Measurements from ENCODE around the gene OR56B1.

The OR56B1 gene

GRCh38 chr11:5727691-5728090, 8.6 kb upstream of the OR56B1 start:
- Histone ChIP-seq H3K9ac (ENCODE audit: low read length) (no peak overlapping the region), H3K79me2 (ENCODE audit: low read length) (no peaks in the 10 kb centered on the region), H3K4me1 (ENCODE audit: low read length) (no peaks in the 10 kb centered on the region), H2AFZ (ENCODE audit: low read length) (no peak overlapping the region), H3F3A (ENCODE audit: insufficient read depth, low read length) (no peaks in the 10 kb centered on the region), H3K9me2 (replicated peaks; ENCODE audit: insufficient read depth, low read length) (no peaks in the 10 kb centered on the region), H4K20me1 (ENCODE audit: insufficient read depth, low read length) (no peaks in the 10 kb centered on the region), H3K9me3 (replicated peaks; ENCODE audit: insufficient read depth, low read length) (no peaks in the 10 kb centered on the region), H3K27ac (ENCODE audit: low read length) (no peak overlapping the region), H3K27me3 (replicated peaks; ENCODE audit: insufficient read depth, low read length) (no peaks in the 10 kb centered on the region), H3K36me3 (replicated peaks; ENCODE audit: insufficient read depth, low read length) (no peaks in the 10 kb centered on the region), H3K4me2 (ENCODE audit: low read depth, low read length) (no peak overlapping the region), H3K4me3 (ENCODE audit: low read length) (no peak overlapping the region)
- DNase-seq, result no peak
- no peak for TF ChIP-seq EZH2 (optimal IDR thresholded peaks at IDR 0.05; ENCODE audit: low read depth, low read length)
- TF ChIP-seq, protein P1, sequence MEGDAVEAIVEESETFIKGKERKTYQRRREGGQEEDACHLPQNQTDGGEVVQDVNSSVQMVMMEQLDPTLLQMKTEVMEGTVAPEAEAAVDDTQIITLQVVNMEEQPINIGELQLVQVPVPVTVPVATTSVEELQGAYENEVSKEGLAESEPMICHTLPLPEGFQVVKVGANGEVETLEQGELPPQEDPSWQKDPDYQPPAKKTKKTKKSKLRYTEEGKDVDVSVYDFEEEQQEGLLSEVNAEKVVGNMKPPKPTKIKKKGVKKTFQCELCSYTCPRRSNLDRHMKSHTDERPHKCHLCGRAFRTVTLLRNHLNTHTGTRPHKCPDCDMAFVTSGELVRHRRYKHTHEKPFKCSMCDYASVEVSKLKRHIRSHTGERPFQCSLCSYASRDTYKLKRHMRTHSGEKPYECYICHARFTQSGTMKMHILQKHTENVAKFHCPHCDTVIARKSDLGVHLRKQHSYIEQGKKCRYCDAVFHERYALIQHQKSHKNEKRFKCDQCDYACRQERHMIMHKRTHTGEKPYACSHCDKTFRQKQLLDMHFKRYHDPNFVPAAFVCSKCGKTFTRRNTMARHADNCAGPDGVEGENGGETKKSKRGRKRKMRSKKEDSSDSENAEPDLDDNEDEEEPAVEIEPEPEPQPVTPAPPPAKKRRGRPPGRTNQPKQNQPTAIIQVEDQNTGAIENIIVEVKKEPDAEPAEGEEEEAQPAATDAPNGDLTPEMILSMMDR (IDR thresholded peaks at IDR 0.05; ENCODE audit: low read length), result no peak
- no peak for TF ChIP-seq EZH2phosphoT487 (IDR thresholded peaks at IDR 0.05; ENCODE audit: low read length)

DNA sequence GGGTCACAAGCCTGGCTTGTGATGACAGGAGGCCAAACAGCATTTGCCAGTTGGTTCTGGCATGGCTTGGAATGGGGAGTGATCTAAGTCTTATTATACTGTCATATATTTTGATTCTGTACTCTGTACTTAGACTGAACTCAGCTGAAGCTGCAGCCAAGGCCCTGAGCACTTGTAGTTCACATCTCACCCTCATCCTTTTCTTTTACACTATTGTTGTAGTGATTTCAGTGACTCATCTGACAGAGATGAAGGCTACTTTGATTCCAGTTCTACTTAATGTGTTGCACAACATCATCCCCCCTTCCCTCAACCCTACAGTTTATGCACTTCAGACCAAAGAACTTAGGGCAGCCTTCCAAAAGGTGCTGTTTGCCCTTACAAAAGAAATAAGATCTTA, 843 bp downstream of the OR56B1 start:
- no peak for DNase-seq

DNA sequence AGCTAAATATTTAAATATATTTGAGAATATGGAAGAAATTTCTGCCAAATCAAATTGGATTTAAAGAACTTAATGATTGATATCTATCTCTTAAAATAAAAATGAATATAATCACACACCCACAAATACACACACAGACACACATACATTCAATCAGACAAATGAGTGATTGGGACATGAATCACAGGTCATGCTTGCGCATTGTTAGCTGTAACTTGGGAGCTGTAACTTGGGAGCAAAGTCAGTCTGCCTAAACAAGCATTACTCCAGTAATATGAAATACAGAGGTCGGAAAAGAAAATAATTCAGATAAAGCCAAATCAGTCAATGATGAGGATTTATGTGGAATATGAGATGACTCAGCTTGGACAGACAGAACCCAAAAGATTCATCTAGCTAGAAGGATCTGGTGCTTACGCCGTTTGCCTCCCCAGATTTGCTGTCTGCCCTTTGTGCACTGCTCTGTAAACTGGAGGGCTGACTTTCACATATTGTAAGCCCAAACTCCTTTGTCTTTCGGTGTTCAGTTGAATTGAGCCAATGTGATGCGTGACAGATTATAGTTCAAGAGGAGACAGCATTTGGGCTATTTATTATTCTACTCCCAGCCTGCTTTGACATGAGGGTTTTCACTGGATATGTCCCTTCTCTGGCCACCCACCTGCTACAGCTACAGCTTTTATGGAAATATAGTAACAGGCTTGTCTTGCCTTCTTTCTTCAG, 1.6 kb downstream of the OR56B1 start:
- no peaks in the 10 kb centered on the region for H3K9me2 ChIP-seq (replicated peaks; ENCODE audit: insufficient read depth, low read length)
- H3F3A ChIP-seq (ENCODE audit: insufficient read depth, low read length), result no peaks in the 10 kb centered on the region
- H3K9me3 ChIP-seq (replicated peaks; ENCODE audit: insufficient read depth, low read length), result no peaks in the 10 kb centered on the region
- H3K4me3 ChIP-seq (ENCODE audit: low read length), result no peak overlapping the region
- H3K4me1 ChIP-seq (ENCODE audit: low read length), result no peaks in the 10 kb centered on the region
- H4K20me1 ChIP-seq (ENCODE audit: insufficient read depth, low read length), result no peaks in the 10 kb centered on the region
- TF ChIP-seq, protein P1 (IDR thresholded peaks at IDR 0.05; ENCODE audit: low read length), result no peak
- TF ChIP-seq EZH2 (optimal IDR thresholded peaks at IDR 0.05; ENCODE audit: low read depth, low read length), result no peak
- no peak for TF ChIP-seq EZH2phosphoT487 (IDR thresholded peaks at IDR 0.05; ENCODE audit: low read length)
- H3K9ac ChIP-seq (ENCODE audit: low read length), result no peak overlapping the region
- H3K27ac ChIP-seq (ENCODE audit: low read length), result no peak overlapping the region
- no peak for DNase-seq
- H3K27me3 ChIP-seq (replicated peaks; ENCODE audit: insufficient read depth, low read length), result no peaks in the 10 kb centered on the region
- H3K4me2 ChIP-seq (ENCODE audit: low read depth, low read length), result no peak overlapping the region
- H3K36me3 ChIP-seq (replicated peaks; ENCODE audit: insufficient read depth, low read length), result no peaks in the 10 kb centered on the region
- no peak overlapping the region for H2AFZ ChIP-seq (ENCODE audit: low read length)
- no peaks in the 10 kb centered on the region for H3K79me2 ChIP-seq (ENCODE audit: low read length)

More for the DNA sequence above, 843 bp downstream of the OR56B1 start:
- no peak overlapping the region for H3K9ac ChIP-seq (ENCODE audit: low read length)
- TF ChIP-seq EZH2phosphoT487 (IDR thresholded peaks at IDR 0.05; ENCODE audit: low read length) (no peak), EZH2 (optimal IDR thresholded peaks at IDR 0.05; ENCODE audit: low read depth, low read length) (no peak)
- TF ChIP-seq, protein P1 (IDR thresholded peaks at IDR 0.05; ENCODE audit: low read length), result no peak
- H3K9me3 ChIP-seq (replicated peaks; ENCODE audit: insufficient read depth, low read length), result no peaks in the 10 kb centered on the region
- no peaks in the 10 kb centered on the region for H3K27me3 ChIP-seq (replicated peaks; ENCODE audit: insufficient read depth, low read length)
- no peak overlapping the region for H3K27ac ChIP-seq (ENCODE audit: low read length)
- no peaks in the 10 kb centered on the region for H3K9me2 ChIP-seq (replicated peaks; ENCODE audit: insufficient read depth, low read length)
- no peaks in the 10 kb centered on the region for H3F3A ChIP-seq (ENCODE audit: insufficient read depth, low read length)
- H3K79me2 ChIP-seq (ENCODE audit: low read length), result no peaks in the 10 kb centered on the region
- no peak overlapping the region for H3K4me2 ChIP-seq (ENCODE audit: low read depth, low read length)
- H3K36me3 ChIP-seq (replicated peaks; ENCODE audit: insufficient read depth, low read length), result no peaks in the 10 kb centered on the region
- no peak overlapping the region for H3K4me3 ChIP-seq (ENCODE audit: low read length)
- H4K20me1 ChIP-seq (ENCODE audit: insufficient read depth, low read length), result no peaks in the 10 kb centered on the region
- no peak overlapping the region for H2AFZ ChIP-seq (ENCODE audit: low read length)
- H3K4me1 ChIP-seq (ENCODE audit: low read length), result no peaks in the 10 kb centered on the region

Measured in MM.1S (cell line).